NOMO-1 (cell line): ENCODE results near the gene ACAP2.
"Not testable (repeated sequence)": the region's sequence is repeated elsewhere in the genome, so short reads cannot be mapped to it uniquely, and the experiment has no call there.

Experiments used
- DNase-seq, 2 experiments: peaks; one replicate each; lab custom pipeline; 2025; ENCODE audit not compliant: unreplicated experiment in 2 of 2; lab: John Stamatoyannopoulos, UW

The ACAP2 gene

DNA sequence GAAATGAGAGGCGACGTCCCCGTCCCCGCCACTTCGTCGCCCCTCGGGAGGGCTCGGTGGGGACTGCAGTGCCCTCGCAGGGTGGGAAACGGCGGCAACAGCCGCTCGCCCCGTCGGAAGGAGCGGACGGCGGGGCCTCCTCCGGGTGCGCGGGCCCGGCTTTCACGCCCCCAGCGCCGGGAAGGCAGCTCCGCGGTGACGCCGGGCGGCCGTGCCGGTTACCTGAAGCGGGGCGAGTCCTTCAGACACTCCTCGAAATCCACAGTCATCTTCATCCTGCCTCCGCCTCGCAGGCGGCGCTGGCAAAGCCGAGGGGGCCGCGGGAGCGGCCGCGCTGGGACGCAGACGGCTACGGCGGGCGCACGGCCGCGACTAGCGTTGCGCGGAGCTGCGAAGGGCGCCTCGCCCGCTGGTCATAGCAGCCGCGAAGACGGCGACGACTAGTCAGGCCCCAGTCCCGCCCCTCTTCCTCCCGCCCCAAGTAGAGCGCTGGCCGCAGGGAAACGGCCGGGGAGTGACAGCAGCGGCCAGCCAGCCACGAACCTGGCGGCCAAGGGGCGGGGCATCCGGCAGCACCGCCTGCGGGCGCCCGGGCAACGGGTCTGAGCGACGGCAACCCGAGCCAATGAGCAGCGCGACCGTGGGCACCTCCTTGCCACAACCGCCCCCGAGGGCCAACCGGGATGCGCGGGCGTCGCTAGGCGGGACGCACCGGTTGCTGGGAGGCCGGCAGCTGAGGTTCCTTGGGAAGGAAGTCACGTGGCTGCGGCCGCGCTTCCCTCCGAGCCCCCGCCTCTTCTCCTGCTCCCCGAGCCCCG is at the start of gene ACAP2:
Gene ACAP2 (minus strand): TSS at position 448 of the 818 bp plus-strand sequence. CDS start 173 bp downstream, at position 275.
- peak; percentile 100 for DNase-seq

DNA sequence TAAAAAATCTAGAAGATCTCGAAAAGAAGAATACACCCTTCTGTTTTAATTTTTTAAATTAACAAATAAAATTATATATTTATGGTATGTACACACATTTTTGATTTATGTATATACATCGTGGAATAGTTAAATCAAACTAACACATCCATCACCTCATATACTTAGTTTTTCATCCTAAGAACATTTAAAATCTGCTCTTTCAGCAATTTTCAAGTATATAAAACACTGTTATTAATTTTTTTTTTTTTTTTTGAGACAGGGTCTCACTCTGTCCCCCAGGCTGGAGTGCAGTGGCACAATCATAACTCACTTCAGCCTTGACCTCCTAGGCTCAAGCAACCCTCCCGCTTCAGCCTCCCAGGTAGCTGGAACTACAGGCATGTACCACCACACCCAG is 32.8 kb upstream of the ACAP2 start:
- no peak for DNase-seq

- DNase-seq = not testable (repeated sequence)
Observed at GRCh38 chr3:195475116-195475515, 32.3 kb upstream of the ACAP2 start.

DNA sequence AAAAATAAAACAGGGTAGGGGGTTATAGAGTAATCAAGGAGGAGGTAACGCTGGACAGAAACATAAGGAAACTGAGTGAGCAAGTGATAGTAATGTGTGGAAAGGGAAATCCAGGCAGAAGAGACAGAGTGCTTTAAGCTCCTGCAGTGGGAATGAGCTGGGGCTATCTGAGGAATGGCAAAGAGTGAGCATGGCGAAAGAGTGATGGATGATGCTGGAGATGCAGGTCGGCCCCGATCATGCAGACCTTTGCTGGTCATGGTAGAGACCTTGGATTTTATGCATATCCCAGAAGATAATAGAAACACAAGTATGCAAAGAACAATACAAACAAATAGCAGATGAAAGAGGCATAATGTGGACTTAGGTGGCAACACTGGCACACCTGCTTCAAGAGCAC is 26.0 kb upstream of the ACAP2 start:
- DNase-seq = no peak

GRCh38 chr3:195468391-195468776 is 25.6 kb upstream of the ACAP2 start:
- no peak for DNase-seq

GRCh38 chr3:195467641-195468390 is 25.0 kb upstream of the ACAP2 start:
- DNase-seq = no peak

GRCh38 chr3:195466251-195466650 is 23.4 kb upstream of the ACAP2 start:
- no peak for DNase-seq

- DNase-seq = not testable (repeated sequence)
Observed at GRCh38 chr3:195462922-195463321, 20.1 kb upstream of the ACAP2 start.

- no peak for DNase-seq
Observed at GRCh38 chr3:195462308-195462610, 19.4 kb upstream of the ACAP2 start.

GRCh38 chr3:195461594-195462307 is 18.9 kb upstream of the ACAP2 start:
- no peak for DNase-seq

- no peak for DNase-seq
Observed at GRCh38 chr3:195460091-195460713, 17.4 kb upstream of the ACAP2 start.

- DNase-seq = peak; percentile 52 to 95
Observed at GRCh38 chr3:195458316-195458717, 15.5 kb upstream of the ACAP2 start.

GRCh38 chr3:195455789-195456188 is 13.0 kb upstream of the ACAP2 start:
- no peak for DNase-seq

GRCh38 chr3:195453236-195453635 is 10.4 kb upstream of the ACAP2 start:
- no peak for DNase-seq

DNA sequence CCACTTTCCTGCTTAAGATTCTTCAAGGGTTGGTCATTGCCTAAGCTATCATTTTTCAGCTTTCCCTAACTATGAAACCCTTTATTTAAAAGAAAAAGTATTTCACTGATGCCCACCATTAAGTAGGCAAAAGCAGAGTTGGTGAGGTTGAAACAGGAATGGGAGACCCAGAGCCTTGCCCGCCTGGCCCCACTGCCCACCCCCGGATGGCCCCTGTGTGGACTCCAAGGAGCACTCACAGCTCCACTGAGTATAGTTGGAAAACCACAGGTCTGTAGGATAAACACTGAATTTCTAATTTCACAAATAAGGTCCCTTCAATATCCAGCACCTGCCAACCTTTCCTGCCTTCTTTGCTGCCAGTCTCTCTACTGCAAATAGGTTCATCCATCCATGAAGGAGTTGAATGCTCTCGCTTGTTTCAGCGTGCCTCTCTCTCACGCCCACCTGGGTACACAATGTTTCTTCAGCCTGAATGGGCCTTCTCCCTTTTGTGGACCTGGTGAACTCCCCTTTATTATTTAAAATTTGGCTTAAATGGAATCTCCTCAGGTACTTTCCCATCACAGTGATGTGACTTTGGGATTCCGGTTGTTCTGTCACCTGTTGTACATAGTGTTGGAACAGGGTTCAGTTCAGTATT is 8.7 kb upstream of the ACAP2 start:
- DNase-seq = no peak

GRCh38 chr3:195450731-195451229 is 8.0 kb upstream of the ACAP2 start:
- DNase-seq = peak; percentile 24 to 52

DNA sequence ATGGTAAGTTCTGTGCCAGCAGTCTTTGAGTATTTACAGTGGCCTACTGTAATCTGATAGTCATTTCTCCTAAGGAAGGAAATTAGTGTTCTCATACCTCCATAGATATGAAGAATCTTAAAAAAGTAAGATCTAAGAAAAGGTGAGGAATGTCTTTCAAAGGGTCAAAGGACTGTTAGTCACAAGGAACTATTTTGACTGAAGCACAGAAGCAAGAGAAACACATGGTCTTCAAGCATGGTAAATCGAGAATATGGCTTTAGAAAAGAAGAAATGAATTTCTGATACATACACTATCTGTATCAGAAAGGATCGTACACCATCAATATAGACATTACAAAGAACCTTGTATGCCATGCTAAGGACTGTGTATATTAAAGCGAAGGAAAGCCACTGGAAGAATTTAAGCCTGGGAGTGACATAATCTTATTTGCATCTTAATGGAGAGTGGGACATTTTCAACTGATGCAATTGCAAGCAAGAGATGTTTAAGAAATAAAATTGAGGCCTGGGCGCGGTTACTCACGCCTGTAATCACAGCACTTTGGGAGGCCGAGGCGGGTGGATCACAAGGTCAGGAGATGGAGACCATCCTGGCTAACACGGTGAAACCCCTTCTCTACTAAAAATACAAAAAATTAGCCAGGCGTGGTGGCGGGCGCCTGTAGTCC is 5.5 kb upstream of the ACAP2 start:
- no peak for DNase-seq

DNA sequence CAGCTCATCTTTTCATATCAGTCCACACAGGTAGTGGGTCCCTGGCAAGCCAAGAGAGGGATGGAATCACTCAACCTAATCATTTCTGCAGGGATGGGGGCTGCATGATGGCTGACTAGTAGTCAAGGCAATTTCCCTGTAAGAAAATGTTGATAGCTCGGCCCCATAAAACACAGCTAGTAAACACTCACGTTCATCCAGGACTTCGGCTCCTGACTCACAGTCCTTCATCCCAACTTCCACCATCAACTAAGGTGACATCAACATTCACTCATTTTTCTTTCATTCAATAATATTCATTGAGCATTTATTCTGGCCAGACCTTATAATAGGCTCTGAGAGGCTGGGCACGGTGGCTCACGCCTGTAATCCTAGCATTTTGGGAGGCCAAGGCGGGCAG is 4.4 kb upstream of the ACAP2 start:
- DNase-seq = no peak

DNA sequence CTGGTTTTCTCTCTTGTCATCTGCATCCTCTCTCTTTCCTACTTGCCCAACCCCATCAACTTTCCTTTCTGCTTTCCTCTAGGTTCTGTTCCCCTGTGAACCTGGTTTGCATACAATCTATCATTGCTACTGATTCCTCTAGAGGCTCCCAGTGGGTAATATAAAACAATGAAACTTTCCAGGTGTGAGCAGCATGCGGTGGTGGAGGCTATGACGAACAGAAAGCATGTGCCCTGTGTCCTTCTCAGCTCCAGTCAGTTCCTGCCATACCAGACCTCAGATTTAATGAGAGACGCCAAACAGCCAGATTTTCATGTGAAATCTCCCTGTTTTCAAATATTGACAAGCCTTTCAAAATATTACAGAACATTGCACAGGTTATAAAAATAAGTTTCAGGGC is 3.5 kb upstream of the ACAP2 start:
- DNase-seq = no peak

GRCh38 chr3:195445885-195446284 is 3.1 kb upstream of the ACAP2 start:
- no peak for DNase-seq
